Measurements from ENCODE around the gene SCD. TPM values are rescaled to one million over a fixed set of nuclear protein-coding genes. Genes with fewer than 3 reads are reported as not detected.
A peak's percentile ranks its signal among the peaks of the same experiment; 100 is the strongest.

The SCD gene
- total and polyA plus RNA-seq, 2 of the 13 experiments (the other 11 are each of a cell fraction or from before 2014, with no cell fraction given) = 492 to 512 TPM

GRCh38 chr10:100364735-100365391 lies 17.8 kb downstream of the SCD start (continued):
- TF ChIP-seq, protein P1, sequence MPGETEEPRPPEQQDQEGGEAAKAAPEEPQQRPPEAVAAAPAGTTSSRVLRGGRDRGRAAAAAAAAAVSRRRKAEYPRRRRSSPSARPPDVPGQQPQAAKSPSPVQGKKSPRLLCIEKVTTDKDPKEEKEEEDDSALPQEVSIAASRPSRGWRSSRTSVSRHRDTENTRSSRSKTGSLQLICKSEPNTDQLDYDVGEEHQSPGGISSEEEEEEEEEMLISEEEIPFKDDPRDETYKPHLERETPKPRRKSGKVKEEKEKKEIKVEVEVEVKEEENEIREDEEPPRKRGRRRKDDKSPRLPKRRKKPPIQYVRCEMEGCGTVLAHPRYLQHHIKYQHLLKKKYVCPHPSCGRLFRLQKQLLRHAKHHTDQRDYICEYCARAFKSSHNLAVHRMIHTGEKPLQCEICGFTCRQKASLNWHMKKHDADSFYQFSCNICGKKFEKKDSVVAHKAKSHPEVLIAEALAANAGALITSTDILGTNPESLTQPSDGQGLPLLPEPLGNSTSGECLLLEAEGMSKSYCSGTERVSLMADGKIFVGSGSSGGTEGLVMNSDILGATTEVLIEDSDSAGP (CRISPR knock-in tag; IDR thresholded peaks at IDR 0.05; ENCODE audit: borderline replicate concordance) = peak; percentile 31; the same call in 1 of the 2 replicates

DNA sequence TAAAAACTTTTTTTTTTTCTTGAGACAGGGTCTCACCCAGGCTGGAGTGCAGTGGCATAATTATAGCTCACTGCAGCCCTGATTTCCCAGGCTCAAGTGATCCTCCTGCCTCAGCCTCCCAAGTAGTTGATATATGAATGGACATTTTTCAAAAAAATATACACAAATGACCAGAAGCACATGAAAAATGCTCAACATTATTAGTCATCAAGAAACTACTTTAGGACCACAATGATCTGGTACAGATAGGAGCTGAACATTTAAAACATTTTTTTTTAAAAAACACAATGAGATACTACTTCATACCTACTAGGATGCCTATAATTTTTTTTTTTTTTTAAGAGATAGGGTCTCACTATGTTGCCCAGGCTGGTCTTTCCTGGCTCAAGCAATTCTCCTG lies 21.7 kb downstream of the SCD start:
- intact Hi-C loops (cut with micrococcal nuclease; ENCODE audit: unreplicated experiment) = no loop called here
- no peak for FAIRE-seq
- Histone ChIP-seq H3K36me3 (replicated peaks in 1 of 2; ENCODE audit: control insufficient read depth in 1 of 2, insufficient read depth in 2 of 2, low read length in 2 of 2) (no peaks in the 10 kb centered on the region), H2AFZ (ENCODE audit: low read length) (no peak overlapping the region), H3K27me3 (ENCODE audit: control insufficient read depth in 1 of 2, insufficient read depth in 2 of 2, low read length in 2 of 2) (peaks cover 0 to 3% of the 10 kb centered on the region in 2 experiments; a peak in 1 of 5 replicates), H3K4me1 (ENCODE audit: insufficient read depth, low read length) (peaks cover 49% of the 10 kb centered on the region), H3K4me2 (ENCODE audit: low read depth, low read length) (no peak overlapping the region), H3K9ac (ENCODE audit: insufficient read depth, low read depth, low read length) (no peak overlapping the region), H3K27ac (ENCODE audit: extremely low read length, insufficient read depth, low read length) (no peak overlapping the region), H3K9me3 (ENCODE audit: low read length) (no peaks in the 10 kb centered on the region), H4K20me1 (ENCODE audit: insufficient read depth, low read length) (peaks cover 7% of the 10 kb centered on the region; the same call in 1 of the 2 replicates), H3K79me2 (ENCODE audit: insufficient read depth, low read length) (peaks cover 10% of the 10 kb centered on the region), H3K4me3 (replicated peaks in 1 of 3; ENCODE audit: insufficient read depth in 1 of 3, low read depth in 2 of 3, low read length in 3 of 3) (no peak overlapping the region)
- ChIA-PET CTCF (ENCODE audit: low intra/inter-chr PET ratio, low total read pairs) (no interaction called here), POLR2A (interaction anchor here (3.2 kb wide), 1 partner anchor 8 kb away, joined by 65 read pairs; no protein-coding TSS in a partner anchor)
- in situ Hi-C loops (cut with HindIII; ENCODE audit: extremely low pct_ligation_motif_present, low pct_unique_long_range_greater_than_20kb) = no loop called here
- DNase-seq (ENCODE audit: low spot score) = no peak
- no peak for ATAC-seq
- no TSS peak for BruUV-seq (replicated peaks)
- TF ChIP-seq ZNF24 (IDR thresholded peaks at IDR 0.05) = no peak
- TF ChIP-seq HOXA9 (CRISPR knock-in tag; IDR thresholded peaks at IDR 0.05; ENCODE audit: borderline replicate concordance) = no peak
- TF ChIP-seq POLR2A (IDR thresholded peaks at IDR 0.05; ENCODE audit: insufficient read depth in 1 of 2, low read depth in 2 of 2, low read length in 2 of 2) = no peak
- TF ChIP-seq ZMYM3 (CRISPR knock-in tag; IDR thresholded peaks at IDR 0.05) = no peak
- TF ChIP-seq NR2F6 (IDR thresholded peaks at IDR 0.05) = no peak
- TF ChIP-seq NR2F6 (CRISPR knock-in tag; IDR thresholded peaks at IDR 0.05) = no peak
- TF ChIP-seq ZKSCAN1 (IDR thresholded peaks at IDR 0.05; ENCODE audit: low read length) = no peak
- no peak for TF ChIP-seq HNRNPLL (IDR thresholded peaks at IDR 0.05; ENCODE audit: low read depth, low read length, poor library complexity, severe bottlenecking)
- TF ChIP-seq KMT2B (CRISPR knock-in tag; IDR thresholded peaks at IDR 0.05) = no peak
- no peak for TF ChIP-seq MLXIP (CRISPR knock-in tag; IDR thresholded peaks at IDR 0.05; ENCODE audit: borderline replicate concordance)
- TF ChIP-seq ZBTB2 (CRISPR knock-in tag; IDR thresholded peaks at IDR 0.05; ENCODE audit: low read depth) = no peak
- TF ChIP-seq, protein P2, sequence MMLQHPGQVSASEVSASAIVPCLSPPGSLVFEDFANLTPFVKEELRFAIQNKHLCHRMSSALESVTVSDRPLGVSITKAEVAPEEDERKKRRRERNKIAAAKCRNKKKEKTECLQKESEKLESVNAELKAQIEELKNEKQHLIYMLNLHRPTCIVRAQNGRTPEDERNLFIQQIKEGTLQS (CRISPR knock-in tag; IDR thresholded peaks at IDR 0.05) = no peak
- no peak for TF ChIP-seq ZNF432 (CRISPR knock-in tag; IDR thresholded peaks at IDR 0.05; ENCODE audit: borderline replicate concordance)
